CD1c-positive myeloid dendritic cell (primary cell): ENCODE results near the gene FOXP3.
A peak's percentile ranks its signal among the peaks of the same experiment; 100 is the strongest.

Source experiments
- DNase-seq: peaks from one replicate; pipeline ENCODE4 v3.0.0-alpha.2; 2016; ENCODE audit errors: extremely low spot score

The FOXP3 gene

GRCh38 chrX:49250066-49250465 lies 14.4 kb downstream of the FOXP3 start:
- no peak for DNase-seq

- no peak for DNase-seq
Measured at GRCh38 chrX:49249616-49250015, 14.9 kb downstream of the FOXP3 start.

GRCh38 chrX:49249071-49249470 lies 15.4 kb downstream of the FOXP3 start:
- no peak for DNase-seq

GRCh38 chrX:49247916-49248811 lies 16.3 kb downstream of the FOXP3 start:
- DNase-seq = no peak

GRCh38 chrX:49247346-49247745 lies 17.2 kb downstream of the FOXP3 start:
- DNase-seq = no peak

- no peak for DNase-seq
Measured at GRCh38 chrX:49246541-49246940, 18.0 kb downstream of the FOXP3 start.

- DNase-seq = no peak
Measured at GRCh38 chrX:49244207-49244606, 20.3 kb downstream of the FOXP3 start.

GRCh38 chrX:49243166-49243565 lies 21.3 kb downstream of the FOXP3 start:
- no peak for DNase-seq

GRCh38 chrX:49242545-49243066 lies 21.9 kb downstream of the FOXP3 start:
- no peak for DNase-seq

GRCh38 chrX:49238735-49239134 lies 25.8 kb downstream of the FOXP3 start:
- peak; percentile 7 for DNase-seq

- DNase-seq = peak; percentile 69
Measured at GRCh38 chrX:49237060-49237459, 27.4 kb downstream of the FOXP3 start.

- no peak for DNase-seq
Measured at GRCh38 chrX:49233887-49234555, 30.5 kb downstream of the FOXP3 start.

GRCh38 chrX:49233176-49233575 lies 31.3 kb downstream of the FOXP3 start, which contains the start of gene CACNA1F:
TSS of gene CACNA1F (minus strand) at chrX:49233340. CDS start at chrX:49233309, 31 bp downstream.
- DNase-seq = no peak

GRCh38 chrX:49232525-49232924 lies 32.0 kb downstream of the FOXP3 start:
- no peak for DNase-seq

GRCh38 chrX:49231333-49232000 lies 33.0 kb downstream of the FOXP3 start:
- no peak for DNase-seq

GRCh38 chrX:49230500-49231232 lies 33.8 kb downstream of the FOXP3 start:
- peak; percentile 49 for DNase-seq

GRCh38 chrX:49228185-49228584 lies 36.3 kb downstream of the FOXP3 start:
- DNase-seq = no peak

- DNase-seq = no peak
Measured at GRCh38 chrX:49227726-49228125, 36.8 kb downstream of the FOXP3 start.

GRCh38 chrX:49226946-49227345 lies 37.6 kb downstream of the FOXP3 start:
- no peak for DNase-seq

GRCh38 chrX:49225858-49226257 lies 38.7 kb downstream of the FOXP3 start:
- DNase-seq = no peak

GRCh38 chrX:49221868-49222267 lies 42.6 kb downstream of the FOXP3 start:
- no peak for DNase-seq

GRCh38 chrX:49220100-49220499 lies 44.4 kb downstream of the FOXP3 start:
- DNase-seq = no peak
